ENCODE data around the gene BARX2.

DNA sequence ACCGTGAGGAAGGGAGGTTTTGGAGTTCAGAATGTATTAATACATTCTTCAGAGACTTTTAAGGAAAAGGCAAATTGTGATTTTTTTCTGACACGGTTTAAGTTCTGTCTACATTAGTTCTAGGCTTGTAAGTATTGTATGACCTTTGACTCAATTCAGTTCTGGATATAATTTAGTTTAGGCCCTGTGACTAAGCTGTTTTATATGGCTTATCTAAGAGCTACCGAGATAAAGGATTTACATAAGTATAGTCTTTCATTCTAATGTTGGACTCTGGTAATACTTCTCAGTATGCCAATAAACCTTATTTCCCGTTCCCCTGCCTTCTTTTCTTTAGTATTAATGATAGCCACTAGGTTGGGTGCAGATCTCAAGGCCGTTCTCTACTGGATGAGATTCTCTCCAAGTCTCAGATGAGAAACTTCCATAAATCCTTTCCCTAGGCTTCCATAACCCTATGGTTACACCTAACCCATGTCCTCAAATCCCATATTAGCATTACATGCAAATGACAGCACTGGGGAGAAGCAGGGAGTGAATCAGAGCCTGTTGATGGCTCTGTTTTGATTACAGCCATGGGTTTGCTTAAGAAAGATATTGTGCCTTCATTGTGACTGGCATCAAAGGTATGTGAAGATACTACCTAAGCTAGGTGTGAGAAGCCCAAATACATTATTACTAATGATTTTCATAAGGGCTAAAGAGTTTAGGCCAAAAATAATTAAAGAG is 38.7 kb downstream of the BARX2 start:
- TF ChIP-seq, protein P1, sequence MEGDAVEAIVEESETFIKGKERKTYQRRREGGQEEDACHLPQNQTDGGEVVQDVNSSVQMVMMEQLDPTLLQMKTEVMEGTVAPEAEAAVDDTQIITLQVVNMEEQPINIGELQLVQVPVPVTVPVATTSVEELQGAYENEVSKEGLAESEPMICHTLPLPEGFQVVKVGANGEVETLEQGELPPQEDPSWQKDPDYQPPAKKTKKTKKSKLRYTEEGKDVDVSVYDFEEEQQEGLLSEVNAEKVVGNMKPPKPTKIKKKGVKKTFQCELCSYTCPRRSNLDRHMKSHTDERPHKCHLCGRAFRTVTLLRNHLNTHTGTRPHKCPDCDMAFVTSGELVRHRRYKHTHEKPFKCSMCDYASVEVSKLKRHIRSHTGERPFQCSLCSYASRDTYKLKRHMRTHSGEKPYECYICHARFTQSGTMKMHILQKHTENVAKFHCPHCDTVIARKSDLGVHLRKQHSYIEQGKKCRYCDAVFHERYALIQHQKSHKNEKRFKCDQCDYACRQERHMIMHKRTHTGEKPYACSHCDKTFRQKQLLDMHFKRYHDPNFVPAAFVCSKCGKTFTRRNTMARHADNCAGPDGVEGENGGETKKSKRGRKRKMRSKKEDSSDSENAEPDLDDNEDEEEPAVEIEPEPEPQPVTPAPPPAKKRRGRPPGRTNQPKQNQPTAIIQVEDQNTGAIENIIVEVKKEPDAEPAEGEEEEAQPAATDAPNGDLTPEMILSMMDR (IDR thresholded peaks at IDR 0.05) = peak in 2 of 5 experiments; percentile 17 to 24
- peak in 1 of 3 donors; percentile 35 for TF ChIP-seq POLR2AphosphoS5 (IDR thresholded peaks at IDR 0.05)
- TF ChIP-seq POLR2A (IDR thresholded peaks at IDR 0.05) = no peak
- no peak for TF ChIP-seq EP300 (IDR thresholded peaks at IDR 0.05; ENCODE audit: low read depth)
